ENCODE measurements around the gene CCR9. TPM values are rescaled to one million over a fixed set of nuclear protein-coding genes. Genes with fewer than 3 reads are reported as not detected.
A peak's percentile ranks its signal among the peaks of the same experiment; 100 is the strongest.

Gene CCR9
- total and polyA plus RNA-seq, 5 donors from 2014 or later: 5.6 to 16.7 (median 11.3) TPM; not detected in 1

DNA sequence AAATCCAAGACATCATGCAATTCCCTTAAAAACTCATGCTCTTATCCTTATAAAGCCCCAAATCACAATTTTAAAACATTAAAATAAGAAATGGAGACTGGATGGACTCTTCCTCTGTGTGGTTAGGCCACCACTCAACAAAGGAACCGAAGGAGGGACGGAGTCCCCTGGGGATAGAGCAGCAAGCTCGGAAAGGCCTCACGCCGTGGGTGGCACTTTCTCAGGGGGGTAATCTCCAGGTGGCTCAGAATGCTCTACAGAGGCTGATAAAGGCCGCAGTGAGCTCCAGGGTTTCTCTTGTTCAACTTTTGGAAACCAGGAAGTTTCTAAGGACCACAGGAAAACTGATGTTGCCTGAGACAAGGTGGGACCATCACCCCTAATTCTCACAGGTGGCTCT lies 23.2 kb downstream of the CCR9 start:
- H3K9me3 Mint-ChIP-seq: peaks cover 0 to 2% (median 0%) of the 10 kb centered on the region in 7 donors
- H3K27me3 Mint-ChIP-seq: peaks cover 11% of the 10 kb centered on the region
- Histone ChIP-seq H3K27me3 (ENCODE audit: control insufficient read depth, insufficient read depth, low read length) (no peaks in the 10 kb centered on the region), H3K4me1 (ENCODE audit: control insufficient read depth, insufficient read depth, low read length, poor library complexity, severe bottlenecking) (peaks cover 19% of the 10 kb centered on the region), H3K27ac (ENCODE audit: insufficient read depth, low read length, poor library complexity, severe bottlenecking) (no peak overlapping the region), H3K9me3 (ENCODE audit: control insufficient read depth in 2 of 2, low read length in 2 of 2) (no peaks in the 10 kb centered on the region), H3K36me3 (ENCODE audit: control insufficient read depth, insufficient read depth, low read length) (peaks cover 6% of the 10 kb centered on the region), H3K4me3 (ENCODE audit: low read depth, low read length) (no peak overlapping the region)
- no peak for DNase-seq
- ATAC-seq (ENCODE audit: low read depth in 2 of 2): no peak
- H3K4me3 Mint-ChIP-seq: no peak overlapping the region
- peaks cover 6 to 34% (median 20%) of the 10 kb centered on the region in 4 donors for H3K4me1 Mint-ChIP-seq
- H3K36me3 Mint-ChIP-seq: peaks cover 23% of the 10 kb centered on the region
- H3K27ac Mint-ChIP-seq: peak overlapping the region in 1 of 3 donors; percentile 71

DNA sequence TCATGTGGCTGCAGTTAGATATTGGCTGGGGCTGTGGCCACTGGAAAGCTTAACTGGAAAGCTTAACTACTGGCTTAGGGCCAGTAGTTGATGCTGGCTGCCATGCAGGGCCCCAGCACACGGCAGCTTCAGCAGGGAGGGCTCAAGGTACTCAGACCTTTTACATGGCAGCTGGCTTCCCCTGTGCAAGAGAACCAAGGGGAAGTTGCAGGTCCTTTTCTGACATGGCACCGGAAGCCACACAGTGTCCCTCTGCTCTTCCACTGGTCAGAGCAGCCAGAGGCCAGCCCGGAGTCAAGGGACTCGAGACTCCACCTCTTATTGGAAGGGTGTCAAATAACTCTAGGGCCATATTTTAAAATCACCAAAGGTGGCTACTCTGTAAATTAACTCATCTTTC lies 24.5 kb downstream of the CCR9 start:
- Mint-ChIP-seq H3K36me3 (peaks cover 16% of the 10 kb centered on the region), H3K27ac (peak overlapping the region in 1 of 3 donors; percentile 51), H3K27me3 (peaks cover 16% of the 10 kb centered on the region), H3K9me3 (peaks cover 0 to 2% (median 0%) of the 10 kb centered on the region in 7 donors), H3K4me1 (peaks cover 6 to 45% (median 31%) of the 10 kb centered on the region in 4 donors), H3K4me3 (no peak overlapping the region)
- Histone ChIP-seq H3K4me1 (ENCODE audit: control insufficient read depth, insufficient read depth, low read length, poor library complexity, severe bottlenecking) (peaks cover 33% of the 10 kb centered on the region), H3K27me3 (ENCODE audit: control insufficient read depth, insufficient read depth, low read length) (no peaks in the 10 kb centered on the region), H3K9me3 (ENCODE audit: control insufficient read depth in 2 of 2, low read length in 2 of 2) (no peaks in the 10 kb centered on the region), H3K36me3 (ENCODE audit: control insufficient read depth, insufficient read depth, low read length) (peaks cover 3% of the 10 kb centered on the region), H3K4me3 (ENCODE audit: low read depth, low read length) (no peak overlapping the region), H3K27ac (ENCODE audit: insufficient read depth, low read length, poor library complexity, severe bottlenecking) (no peak overlapping the region)
- ATAC-seq (ENCODE audit: low read depth in 2 of 2) (no peak), DNase-seq (no peak)

DNA sequence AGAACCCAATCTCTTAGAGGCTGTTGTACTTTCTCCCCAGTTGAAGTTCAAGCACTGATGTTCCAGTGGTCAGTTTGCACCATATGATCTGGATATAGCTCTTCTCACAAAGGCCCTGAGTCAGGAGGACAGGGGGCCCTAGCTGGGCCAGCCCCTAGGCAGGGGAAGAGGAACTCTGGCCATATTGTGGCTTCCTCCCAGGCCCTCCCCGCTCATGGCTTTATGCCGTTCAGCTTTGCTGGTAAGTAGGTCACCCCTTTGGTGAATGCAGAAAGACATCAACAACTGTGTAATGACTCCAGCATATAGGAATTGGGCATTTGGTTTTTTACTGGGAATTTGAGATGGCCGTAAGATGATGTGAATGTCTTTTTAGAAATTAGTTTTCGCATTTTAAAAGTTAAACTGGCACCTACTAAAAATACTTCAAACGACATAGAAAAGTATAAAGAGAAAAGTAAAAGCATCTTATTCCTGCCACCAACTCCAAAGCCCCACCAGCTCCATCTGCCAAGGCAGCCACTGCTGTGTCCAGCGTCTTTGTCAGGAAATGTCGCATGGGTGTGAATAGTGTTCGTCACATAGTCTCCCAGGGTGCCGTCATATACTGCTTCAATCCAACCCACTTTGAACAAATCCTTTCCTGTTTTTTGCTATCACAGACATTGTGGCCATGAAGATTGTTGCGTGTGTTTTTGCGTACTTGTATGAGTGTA lies 25.3 kb downstream of the CCR9 start:
- H3K9me3 Mint-ChIP-seq: peaks cover 0 to 2% (median 0%) of the 10 kb centered on the region in 7 donors

DNA sequence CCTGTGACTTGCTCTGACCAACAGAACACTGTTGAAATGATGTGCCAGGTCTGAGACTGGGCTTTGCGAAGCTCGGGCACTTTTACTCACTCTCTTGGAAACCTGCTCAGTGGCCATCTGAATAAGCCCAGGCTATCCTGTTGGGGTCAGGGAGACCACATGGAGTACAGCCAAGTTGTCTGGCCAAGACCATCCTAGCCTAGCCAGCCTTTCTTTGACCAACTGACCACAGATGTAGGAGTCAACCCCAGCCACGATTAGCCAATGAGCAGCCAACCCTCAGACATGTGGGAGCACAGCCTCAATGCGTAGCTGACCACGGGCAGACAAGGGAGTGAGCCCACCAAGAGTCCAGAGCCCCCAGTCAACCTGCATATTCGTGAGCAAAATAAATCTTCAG lies 26.1 kb downstream of the CCR9 start:
- H3K9me3 Mint-ChIP-seq: peaks cover 0 to 2% (median 0%) of the 10 kb centered on the region in 7 donors
- Histone ChIP-seq H3K27ac (ENCODE audit: insufficient read depth, low read length, poor library complexity, severe bottlenecking) (no peak overlapping the region), H3K36me3 (ENCODE audit: control insufficient read depth, insufficient read depth, low read length) (no peaks in the 10 kb centered on the region), H3K4me1 (ENCODE audit: control insufficient read depth, insufficient read depth, low read length, poor library complexity, severe bottlenecking) (peaks cover 39% of the 10 kb centered on the region), H3K27me3 (ENCODE audit: control insufficient read depth, insufficient read depth, low read length) (no peaks in the 10 kb centered on the region), H3K4me3 (ENCODE audit: low read depth, low read length) (no peak overlapping the region), H3K9me3 (ENCODE audit: control insufficient read depth in 2 of 2, low read length in 2 of 2) (no peaks in the 10 kb centered on the region)
- DNase-seq: no peak
- H3K27ac Mint-ChIP-seq: peak overlapping the region in 1 of 3 donors; percentile 7
- H3K4me3 Mint-ChIP-seq: no peak overlapping the region
- peaks cover 16% of the 10 kb centered on the region for H3K27me3 Mint-ChIP-seq
- peaks cover 6 to 53% (median 37%) of the 10 kb centered on the region in 4 donors for H3K4me1 Mint-ChIP-seq
- H3K36me3 Mint-ChIP-seq: peaks cover 13% of the 10 kb centered on the region
- ATAC-seq (ENCODE audit: low read depth in 2 of 2): no peak

More for the DNA sequence above, 25.3 kb downstream of the CCR9 start:
- Mint-ChIP-seq H3K4me1 (peaks cover 6 to 50% (median 37%) of the 10 kb centered on the region in 4 donors), H3K27me3 (peaks cover 16% of the 10 kb centered on the region), H3K27ac (peak overlapping the region in 2 of 3 donors; percentile 1 to 7), H3K4me3 (peak overlapping the region; percentile 8 to 39 (median 20)), H3K36me3 (peaks cover 15% of the 10 kb centered on the region)
- Histone ChIP-seq H3K4me1 (ENCODE audit: control insufficient read depth, insufficient read depth, low read length, poor library complexity, severe bottlenecking) (peaks cover 40% of the 10 kb centered on the region), H3K27me3 (ENCODE audit: control insufficient read depth, insufficient read depth, low read length) (no peaks in the 10 kb centered on the region), H3K4me3 (ENCODE audit: low read depth, low read length) (no peak overlapping the region), H3K27ac (ENCODE audit: insufficient read depth, low read length, poor library complexity, severe bottlenecking) (no peak overlapping the region), H3K36me3 (ENCODE audit: control insufficient read depth, insufficient read depth, low read length) (no peaks in the 10 kb centered on the region), H3K9me3 (ENCODE audit: control insufficient read depth in 2 of 2, low read length in 2 of 2) (no peaks in the 10 kb centered on the region)
- ATAC-seq (ENCODE audit: low read depth in 2 of 2): no peak
- no peak for DNase-seq

- Mint-ChIP-seq H3K9me3 (peaks cover 0 to 2% (median 0%) of the 10 kb centered on the region in 7 donors), H3K27ac (no peak overlapping the region), H3K4me1 (peaks cover 0 to 39% (median 23%) of the 10 kb centered on the region in 4 donors), H3K4me3 (no peak overlapping the region), H3K36me3 (peaks cover 22% of the 10 kb centered on the region), H3K27me3 (peaks cover 12% of the 10 kb centered on the region)
- H3K27ac ChIP-seq (ENCODE audit: insufficient read depth, low read length, poor library complexity, severe bottlenecking): no peak overlapping the region
- peaks cover 23% of the 10 kb centered on the region for H3K4me1 ChIP-seq (ENCODE audit: control insufficient read depth, insufficient read depth, low read length, poor library complexity, severe bottlenecking)
- H3K9me3 ChIP-seq (ENCODE audit: control insufficient read depth in 2 of 2, low read length in 2 of 2): no peaks in the 10 kb centered on the region
- no peak overlapping the region for H3K4me3 ChIP-seq (ENCODE audit: low read depth, low read length)
- DNase-seq: no peak
- peaks cover 13% of the 10 kb centered on the region for H3K36me3 ChIP-seq (ENCODE audit: control insufficient read depth, insufficient read depth, low read length)
- ATAC-seq (ENCODE audit: low read depth in 2 of 2): no peak
- no peaks in the 10 kb centered on the region for H3K27me3 ChIP-seq (ENCODE audit: control insufficient read depth, insufficient read depth, low read length)
Observed at GRCh38 chr3:45914362-45915058, 28.2 kb downstream of the CCR9 start.

- Mint-ChIP-seq H3K36me3 (peaks cover 19% of the 10 kb centered on the region), H3K4me3 (peak overlapping the region in 3 of 4 donors; percentile 18 to 91 (median 85)), H3K4me1 (peaks cover 0 to 35% (median 21%) of the 10 kb centered on the region in 4 donors), H3K27me3 (peaks cover 11% of the 10 kb centered on the region), H3K27ac (peak overlapping the region; percentile 90 to 93 (median 91)), H3K9me3 (peaks cover 0 to 2% (median 0%) of the 10 kb centered on the region in 7 donors)
- no peak for ATAC-seq (ENCODE audit: low read depth in 2 of 2)
- Histone ChIP-seq H3K36me3 (ENCODE audit: control insufficient read depth, insufficient read depth, low read length) (peaks cover 19% of the 10 kb centered on the region), H3K27ac (ENCODE audit: insufficient read depth, low read length, poor library complexity, severe bottlenecking) (no peak overlapping the region), H3K4me3 (ENCODE audit: low read depth, low read length) (no peak overlapping the region), H3K9me3 (ENCODE audit: control insufficient read depth in 2 of 2, low read length in 2 of 2) (no peaks in the 10 kb centered on the region), H3K4me1 (ENCODE audit: control insufficient read depth, insufficient read depth, low read length, poor library complexity, severe bottlenecking) (peaks cover 23% of the 10 kb centered on the region), H3K27me3 (ENCODE audit: control insufficient read depth, insufficient read depth, low read length) (no peaks in the 10 kb centered on the region)
- no peak for DNase-seq
Observed at GRCh38 chr3:45915059-45915439, 28.7 kb downstream of the CCR9 start.

GRCh38 chr3:45915518-45916231 lies 29.3 kb downstream of the CCR9 start:
- Histone ChIP-seq H3K4me1 (ENCODE audit: control insufficient read depth, insufficient read depth, low read length, poor library complexity, severe bottlenecking) (peaks cover 23% of the 10 kb centered on the region), H3K27me3 (ENCODE audit: control insufficient read depth, insufficient read depth, low read length) (no peaks in the 10 kb centered on the region), H3K4me3 (ENCODE audit: low read depth, low read length) (peak overlapping the region; percentile 74), H3K9me3 (ENCODE audit: control insufficient read depth in 2 of 2, low read length in 2 of 2) (no peaks in the 10 kb centered on the region), H3K36me3 (ENCODE audit: control insufficient read depth, insufficient read depth, low read length) (peaks cover 21% of the 10 kb centered on the region), H3K27ac (ENCODE audit: insufficient read depth, low read length, poor library complexity, severe bottlenecking) (no peak overlapping the region)
- H3K4me1 Mint-ChIP-seq: peaks cover 0 to 34% (median 21%) of the 10 kb centered on the region in 4 donors
- peak overlapping the region; percentile 18 to 91 (median 69) for H3K4me3 Mint-ChIP-seq
- H3K9me3 Mint-ChIP-seq: peaks cover 0 to 2% (median 0%) of the 10 kb centered on the region in 7 donors
- DNase-seq (peak; percentile 15 to 84 (median 28)), ATAC-seq (ENCODE audit: low read depth in 2 of 2) (peak; percentile 98)
- H3K27me3 Mint-ChIP-seq: peaks cover 11% of the 10 kb centered on the region
- peaks cover 22% of the 10 kb centered on the region for H3K36me3 Mint-ChIP-seq
- H3K27ac Mint-ChIP-seq: peak overlapping the region; percentile 90 to 93 (median 91)
